Measurements from ENCODE around the gene ALAS2. TPM values are rescaled to one million over a fixed set of nuclear protein-coding genes. Genes with fewer than 3 reads are reported as not detected.

ALAS2 gene
- total RNA-seq, 1 experiment from 2014 or later = not detected

DNA sequence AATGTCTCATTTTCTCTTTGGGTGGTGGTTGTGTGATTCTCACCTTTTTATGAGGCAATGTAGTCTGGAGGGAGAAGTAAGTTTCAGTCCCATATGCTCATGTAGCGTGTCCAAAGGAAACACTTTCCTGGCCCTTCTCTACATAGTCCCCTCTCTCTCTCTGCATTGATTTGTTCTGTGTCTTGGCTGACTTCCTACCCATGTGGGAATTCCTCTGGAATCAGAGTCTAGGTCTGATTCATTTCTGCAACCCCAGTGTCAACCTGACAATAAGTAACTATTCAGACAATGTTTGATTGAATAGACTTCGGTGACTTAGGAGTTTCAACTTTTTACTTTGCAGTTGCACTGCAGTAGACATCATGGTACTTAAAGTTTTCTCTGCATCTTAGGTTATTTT lies 2.7 kb upstream of the ALAS2 start:
- Histone ChIP-seq H2BK120ac (ENCODE audit: low read depth, low read length, poor library complexity, severe bottlenecking) (no peak overlapping the region), H2AFZ (ENCODE audit: low read length) (no peak overlapping the region), H3K27ac (ENCODE audit: insufficient read length, low read depth, low read length) (no peak overlapping the region), H4K91ac (ENCODE audit: insufficient read length, low read depth, low read length) (no peak overlapping the region), H3K27me3 (ENCODE audit: insufficient read depth, low read length) (no peaks in the 10 kb centered on the region), H3K18ac (ENCODE audit: insufficient read length, low read depth, low read length) (no peak overlapping the region), H3K4ac (ENCODE audit: low read depth, low read length) (no peak overlapping the region), H3K23ac (ENCODE audit: insufficient read length, low read depth, low read length) (no peak overlapping the region), H2BK5ac (ENCODE audit: insufficient read length, low read length) (no peak overlapping the region), H3K14ac (ENCODE audit: insufficient read depth, low read length) (no peak overlapping the region), H3K9me3 (ENCODE audit: control insufficient read depth, low read depth, low read length) (peaks cover 15% of the 10 kb centered on the region), H3K4me1 (ENCODE audit: insufficient read depth, low read length) (no peaks in the 10 kb centered on the region), H3K9ac (ENCODE audit: extremely low read depth, insufficient read length, low read length) (no peak overlapping the region), H3K23me2 (ENCODE audit: insufficient read length, low read depth, low read length, poor library complexity, severe bottlenecking) (no peaks in the 10 kb centered on the region), H3T11ph (ENCODE audit: low read length) (no peak overlapping the region), H2AK5ac (ENCODE audit: insufficient read length, low read length) (no peak overlapping the region), H2BK15ac (ENCODE audit: low read depth, low read length) (no peak overlapping the region), H3K56ac (ENCODE audit: insufficient read length, low read depth, low read length) (no peak overlapping the region), H4K8ac (replicated peaks; ENCODE audit: insufficient read length, low read depth, low read length) (no peak overlapping the region), H3K79me1 (ENCODE audit: insufficient read depth, low read depth, low read length, poor library complexity, severe bottlenecking) (no peaks in the 10 kb centered on the region), H3K4me2 (ENCODE audit: insufficient read depth, insufficient read length, low read length) (no peak overlapping the region), H3K79me2 (ENCODE audit: insufficient read depth, low read length) (no peaks in the 10 kb centered on the region), H2BK12ac (ENCODE audit: insufficient read length, low read depth, low read length) (no peak overlapping the region), H4K5ac (ENCODE audit: insufficient read length, low read depth, low read length) (no peak overlapping the region), H2BK20ac (ENCODE audit: low read depth, low read length, poor library complexity, severe bottlenecking) (no peak overlapping the region), H4K20me1 (ENCODE audit: control insufficient read depth, insufficient read depth, insufficient read length) (no peaks in the 10 kb centered on the region)
- WGBS (ENCODE audit: extremely low coverage, insufficient read length, low lambda C conversion rate) = no CpG with 5 or more reads among the region's 2 CpGs
- no peak overlapping the region for H3K27ac Mint-ChIP-seq
- H3K9me3 Mint-ChIP-seq = peaks cover 47 to 55% of the 10 kb centered on the region in 2 experiments
- H3K4me3 Mint-ChIP-seq = no peak overlapping the region
- H3K36me3 Mint-ChIP-seq (ENCODE audit: insufficient read depth in 1 of 3, low read depth in 3 of 3) = no peaks in the 10 kb centered on the region; a peak in 1 of 7 replicates
- no peaks in the 10 kb centered on the region; the same call in 1 of the 2 replicates for H3K27me3 Mint-ChIP-seq (ENCODE audit: low read depth)
- no peak for DNase-seq
- TF ChIP-seq, protein P1, sequence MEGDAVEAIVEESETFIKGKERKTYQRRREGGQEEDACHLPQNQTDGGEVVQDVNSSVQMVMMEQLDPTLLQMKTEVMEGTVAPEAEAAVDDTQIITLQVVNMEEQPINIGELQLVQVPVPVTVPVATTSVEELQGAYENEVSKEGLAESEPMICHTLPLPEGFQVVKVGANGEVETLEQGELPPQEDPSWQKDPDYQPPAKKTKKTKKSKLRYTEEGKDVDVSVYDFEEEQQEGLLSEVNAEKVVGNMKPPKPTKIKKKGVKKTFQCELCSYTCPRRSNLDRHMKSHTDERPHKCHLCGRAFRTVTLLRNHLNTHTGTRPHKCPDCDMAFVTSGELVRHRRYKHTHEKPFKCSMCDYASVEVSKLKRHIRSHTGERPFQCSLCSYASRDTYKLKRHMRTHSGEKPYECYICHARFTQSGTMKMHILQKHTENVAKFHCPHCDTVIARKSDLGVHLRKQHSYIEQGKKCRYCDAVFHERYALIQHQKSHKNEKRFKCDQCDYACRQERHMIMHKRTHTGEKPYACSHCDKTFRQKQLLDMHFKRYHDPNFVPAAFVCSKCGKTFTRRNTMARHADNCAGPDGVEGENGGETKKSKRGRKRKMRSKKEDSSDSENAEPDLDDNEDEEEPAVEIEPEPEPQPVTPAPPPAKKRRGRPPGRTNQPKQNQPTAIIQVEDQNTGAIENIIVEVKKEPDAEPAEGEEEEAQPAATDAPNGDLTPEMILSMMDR (conservative IDR thresholded peaks at IDR 0.05) = no peak
- peaks cover 11% of the 10 kb centered on the region in 2 experiments; a peak in 3 of 4 replicates for H3K4me1 Mint-ChIP-seq
